ENCODE measurements around the gene GMCL2.

DNA sequence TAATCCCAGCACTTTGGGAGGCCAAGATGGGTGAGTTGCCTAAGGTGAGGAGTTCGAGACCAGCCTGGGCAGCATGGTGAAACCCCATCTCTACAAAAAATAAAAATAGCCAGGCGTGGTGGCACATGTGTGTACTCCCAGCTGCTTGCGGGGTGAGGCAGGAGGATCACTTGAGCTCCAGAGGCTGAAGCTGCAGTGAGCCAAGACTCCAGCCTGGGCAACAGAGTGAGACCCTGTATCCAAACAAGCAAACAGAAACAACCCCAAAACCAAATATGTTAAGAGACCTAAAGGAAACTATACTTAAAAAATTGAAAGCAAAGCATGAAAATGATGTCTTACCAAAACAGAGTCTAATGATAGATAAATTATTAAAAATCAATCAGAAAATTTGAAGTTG lies 29.6 kb upstream of the GMCL2 start:
- TF ChIP-seq, protein P1, sequence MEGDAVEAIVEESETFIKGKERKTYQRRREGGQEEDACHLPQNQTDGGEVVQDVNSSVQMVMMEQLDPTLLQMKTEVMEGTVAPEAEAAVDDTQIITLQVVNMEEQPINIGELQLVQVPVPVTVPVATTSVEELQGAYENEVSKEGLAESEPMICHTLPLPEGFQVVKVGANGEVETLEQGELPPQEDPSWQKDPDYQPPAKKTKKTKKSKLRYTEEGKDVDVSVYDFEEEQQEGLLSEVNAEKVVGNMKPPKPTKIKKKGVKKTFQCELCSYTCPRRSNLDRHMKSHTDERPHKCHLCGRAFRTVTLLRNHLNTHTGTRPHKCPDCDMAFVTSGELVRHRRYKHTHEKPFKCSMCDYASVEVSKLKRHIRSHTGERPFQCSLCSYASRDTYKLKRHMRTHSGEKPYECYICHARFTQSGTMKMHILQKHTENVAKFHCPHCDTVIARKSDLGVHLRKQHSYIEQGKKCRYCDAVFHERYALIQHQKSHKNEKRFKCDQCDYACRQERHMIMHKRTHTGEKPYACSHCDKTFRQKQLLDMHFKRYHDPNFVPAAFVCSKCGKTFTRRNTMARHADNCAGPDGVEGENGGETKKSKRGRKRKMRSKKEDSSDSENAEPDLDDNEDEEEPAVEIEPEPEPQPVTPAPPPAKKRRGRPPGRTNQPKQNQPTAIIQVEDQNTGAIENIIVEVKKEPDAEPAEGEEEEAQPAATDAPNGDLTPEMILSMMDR (IDR thresholded peaks at IDR 0.05) = no peak
- TF ChIP-seq POLR2AphosphoS5 (IDR thresholded peaks at IDR 0.05) (no peak), POLR2A (IDR thresholded peaks at IDR 0.05) (no peak)

Data from prostate gland (tissue), 2 donors.